Right atrium auricular region (tissue), 2 donors: ENCODE measurements around the gene PRM3. TPM values are rescaled to one million over a fixed set of nuclear protein-coding genes. Genes with fewer than 3 reads are reported as not detected.

Experiments
- DNase-seq: peaks from one replicate; pipeline ENCODE4 v3.0.0-alpha.2; 2019; ENCODE audit warnings: low spot score
- H3K27ac ChIP-seq, 2 donors: fragments of 200-600 bp; sonication (generic); 1 replicate in 1 of 2; 2 replicates in 1 of 2; pipeline ENCODE4 v1.5.1; 2016 to 2019
- H3K27me3 ChIP-seq, 2 donors: fragments of 200-600 bp; sonication (generic); one replicate each; pipeline versions ENCODE4 v1.5.1 to v1.6.0; 2017 to 2019
- H3K36me3 ChIP-seq: fragments of 200-600 bp; sonication (generic); one replicate; pipeline ENCODE4 v1.5.1; 2016
- H3K4me1 ChIP-seq, 2 donors: fragments of 200-600 bp; sonication (generic); one replicate each; pipeline versions ENCODE4 v1.5.1 to v1.6.0; 2017 to 2019
- H3K4me3 ChIP-seq, 2 donors: fragments of 200-600 bp; sonication (generic); 1 replicate in 1 of 2; 2 replicates in 1 of 2; pipeline ENCODE4 v1.5.1; 2017 to 2019; ENCODE audit warnings: mild to moderate bottlenecking in 1 of 2, moderate library complexity in 1 of 2
- H3K9me3 ChIP-seq, 2 donors: fragments of 200-600 bp; sonication (generic); one replicate each; pipeline ENCODE4 v1.5.1; 2019
- CTCF ChIP-seq, 2 donors: fragments of 200-600 bp; sonication (generic); IDR thresholded peaks; one replicate each; pipeline ENCODE4 v1.5.1; 2019; ENCODE audit warnings: antibody characterized with exemption in 2 of 2
- total RNA-seq, 2 donors: library from RNA; depleted of rRNA; stranded (reverse); fragments of >200 nt; gene quantifications; one replicate each; pipeline ENCODE4 v1.1.0, GENCODE V29; 2016

Gene PRM3
- total RNA-seq, 2 donors from 2014 or later = not detected

GRCh38 chr16:11307639-11308492 lies 34.4 kb upstream of the PRM3 start:
- no peak for TF ChIP-seq CTCF (IDR thresholded peaks at IDR 0.05)
- no peaks in the 10 kb centered on the region for H3K27me3 ChIP-seq
- peaks cover 0 to 6% of the 10 kb centered on the region in 2 donors for H3K4me1 ChIP-seq
- H3K9me3 ChIP-seq = no peaks in the 10 kb centered on the region
- H3K4me3 ChIP-seq = no peak overlapping the region
- H3K27ac ChIP-seq = no peak overlapping the region
- no peaks in the 10 kb centered on the region for H3K36me3 ChIP-seq
- no peak for DNase-seq

GRCh38 chr16:11306997-11307638 lies 33.7 kb upstream of the PRM3 start:
- no peak for TF ChIP-seq CTCF (IDR thresholded peaks at IDR 0.05)
- no peaks in the 10 kb centered on the region for H3K36me3 ChIP-seq
- H3K27me3 ChIP-seq = no peaks in the 10 kb centered on the region
- no peak overlapping the region for H3K27ac ChIP-seq
- no peaks in the 10 kb centered on the region for H3K9me3 ChIP-seq
- H3K4me3 ChIP-seq = no peak overlapping the region
- no peak for DNase-seq
- no peaks in the 10 kb centered on the region for H3K4me1 ChIP-seq

- no peak for DNase-seq
- H3K27ac ChIP-seq = no peak overlapping the region
- no peaks in the 10 kb centered on the region for H3K36me3 ChIP-seq
- no peaks in the 10 kb centered on the region for H3K9me3 ChIP-seq
- no peaks in the 10 kb centered on the region for H3K4me1 ChIP-seq
- no peak overlapping the region for H3K4me3 ChIP-seq
- no peaks in the 10 kb centered on the region for H3K27me3 ChIP-seq
- no peak for TF ChIP-seq CTCF (IDR thresholded peaks at IDR 0.05)
Measured at GRCh38 chr16:11306381-11306780, 33.0 kb upstream of the PRM3 start.

- Histone ChIP-seq H3K4me1 (no peaks in the 10 kb centered on the region), H3K27me3 (no peaks in the 10 kb centered on the region), H3K9me3 (no peaks in the 10 kb centered on the region), H3K36me3 (no peaks in the 10 kb centered on the region), H3K4me3 (no peak overlapping the region), H3K27ac (no peak overlapping the region)
- TF ChIP-seq CTCF (IDR thresholded peaks at IDR 0.05) = no peak
- DNase-seq = no peak
Measured at GRCh38 chr16:11303405-11304138, 30.1 kb upstream of the PRM3 start.

- Histone ChIP-seq H3K27ac (no peak overlapping the region), H3K9me3 (no peaks in the 10 kb centered on the region), H3K36me3 (no peaks in the 10 kb centered on the region), H3K27me3 (no peaks in the 10 kb centered on the region), H3K4me1 (no peaks in the 10 kb centered on the region), H3K4me3 (no peak overlapping the region)
- no peak for DNase-seq
- TF ChIP-seq CTCF (IDR thresholded peaks at IDR 0.05) = no peak
Measured at GRCh38 chr16:11302977-11303376, 29.5 kb upstream of the PRM3 start.
